NCI-H345 treated with DMSO at 0.1 percent for 48 hours (cell line): ENCODE data around the gene JADE1.

Experiments used
- DNase-seq: peaks from one replicate; lab custom pipeline; 2025; ENCODE audit not compliant: unreplicated experiment; lab: John Stamatoyannopoulos, UW

JADE1 gene

DNA sequence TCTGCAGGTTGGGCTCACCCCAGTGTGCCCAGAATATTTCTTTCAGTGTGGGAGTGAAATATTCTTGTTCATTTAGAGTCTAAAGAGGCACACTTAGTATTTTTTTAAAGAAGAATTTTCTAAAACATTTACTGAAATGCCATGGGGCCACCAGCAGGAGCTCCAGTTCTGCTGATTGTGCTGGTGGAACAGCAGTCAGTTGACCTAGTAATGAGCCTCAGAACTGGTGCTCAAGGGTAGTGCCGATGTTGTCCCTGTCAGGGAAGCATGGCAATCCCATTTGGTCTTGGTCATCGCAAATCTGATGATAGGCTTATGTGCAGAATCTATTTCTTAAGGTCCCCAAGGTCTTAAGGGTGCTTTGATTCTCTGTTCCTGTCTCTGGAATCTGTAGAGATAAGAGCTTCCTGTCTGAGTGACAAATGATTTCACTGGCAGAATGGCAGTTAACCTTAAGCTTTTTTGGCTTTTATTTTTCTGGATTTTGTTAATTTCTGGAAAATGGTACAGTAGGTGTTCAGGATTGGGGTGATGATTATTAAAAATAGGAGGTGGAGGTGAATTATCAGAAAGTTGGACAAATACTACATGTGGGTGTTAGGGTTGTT lies 31.3 kb downstream of the JADE1 start:
- DNase-seq: no peak

DNA sequence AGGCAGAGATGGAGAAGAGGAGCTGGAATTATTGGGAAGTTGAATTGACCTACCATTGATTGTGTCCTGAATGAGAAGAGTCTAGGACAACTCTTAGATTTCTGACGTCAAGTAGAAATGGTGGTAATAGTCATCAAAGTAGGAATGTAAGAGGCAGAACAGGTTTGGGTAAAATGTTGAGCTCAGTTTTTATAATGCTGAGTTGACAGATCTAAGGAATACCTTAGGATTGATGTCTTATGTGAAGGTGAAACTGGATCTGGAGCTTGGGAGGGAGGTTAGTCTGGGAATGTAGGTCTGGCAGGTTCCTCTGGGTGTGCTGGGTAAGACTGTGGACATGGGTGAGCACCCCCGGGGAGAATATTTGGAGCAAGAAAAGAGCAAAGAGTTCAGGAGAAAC lies 31.9 kb downstream of the JADE1 start:
- no peak for DNase-seq

DNA sequence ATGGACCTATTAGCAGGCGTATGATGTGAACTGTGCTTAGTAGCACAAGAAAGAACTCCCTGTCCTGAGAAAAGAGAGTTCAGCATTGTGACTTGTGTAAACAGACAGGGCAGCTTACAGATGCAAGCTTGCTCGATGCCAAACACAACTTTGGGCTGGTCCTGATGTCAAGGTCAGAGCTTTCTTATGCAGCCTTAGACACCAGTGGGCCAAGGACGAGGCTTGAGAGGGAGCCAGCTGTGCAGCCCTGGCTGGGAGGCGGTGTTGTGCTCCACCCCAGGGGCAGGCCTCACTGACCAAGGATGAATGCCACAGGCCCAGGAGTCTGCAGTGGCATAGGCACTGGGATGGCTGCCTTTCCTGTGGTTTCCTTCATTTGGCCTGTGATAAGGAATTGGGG lies 35.4 kb downstream of the JADE1 start:
- no peak for DNase-seq

DNA sequence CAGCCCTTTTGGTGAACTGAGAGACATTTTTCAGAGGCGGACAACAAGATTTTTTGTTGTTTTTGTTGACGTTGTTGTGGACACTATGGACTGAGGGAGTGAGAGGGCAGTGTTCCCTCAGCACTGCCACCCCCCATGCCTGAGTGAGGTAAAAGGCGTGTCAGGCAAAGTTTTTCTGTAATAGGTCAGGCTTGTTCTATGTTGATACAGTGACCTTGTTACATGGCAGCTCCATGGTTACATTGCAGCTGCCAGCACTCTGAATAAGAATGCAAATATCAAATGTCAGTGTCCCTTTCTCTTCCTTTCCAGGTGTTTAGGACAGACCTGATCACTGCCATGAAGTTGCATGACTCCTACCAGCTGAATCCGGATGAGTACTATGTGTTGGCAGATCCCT lies 36.6 kb downstream of the JADE1 start:
- peak; percentile 54 for DNase-seq

DNA sequence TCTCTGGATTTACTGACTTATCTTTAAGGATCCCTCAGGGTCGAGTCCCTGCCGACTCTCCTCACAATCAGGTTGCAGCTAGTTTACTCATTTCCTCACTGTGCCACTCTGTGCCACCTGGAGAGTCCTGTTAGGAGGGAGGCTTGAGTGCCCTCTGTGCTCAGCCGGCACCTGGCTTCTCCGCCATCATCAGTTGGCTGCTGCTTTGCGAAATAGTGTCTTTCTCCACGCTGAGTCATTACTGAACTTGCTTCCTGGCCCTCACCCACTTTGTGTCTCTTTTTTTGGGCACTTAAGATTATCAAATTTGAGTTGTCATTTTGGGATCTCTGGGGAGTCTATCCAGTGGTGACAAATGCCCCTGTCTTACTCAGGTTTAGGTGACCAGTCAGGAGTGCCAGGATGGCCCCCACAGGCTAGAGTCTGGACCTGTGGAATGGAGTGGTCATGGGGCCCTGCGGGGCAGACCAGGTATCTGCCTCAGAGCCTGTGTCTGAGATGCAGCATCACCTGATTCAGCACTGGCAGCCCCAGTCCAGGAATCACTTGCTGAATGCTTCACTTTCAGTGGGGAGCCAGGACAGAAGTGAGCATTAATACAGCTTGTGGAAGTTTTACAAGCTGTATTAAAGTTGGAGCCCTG lies 37.7 kb downstream of the JADE1 start:
- DNase-seq: peak; percentile 65

DNA sequence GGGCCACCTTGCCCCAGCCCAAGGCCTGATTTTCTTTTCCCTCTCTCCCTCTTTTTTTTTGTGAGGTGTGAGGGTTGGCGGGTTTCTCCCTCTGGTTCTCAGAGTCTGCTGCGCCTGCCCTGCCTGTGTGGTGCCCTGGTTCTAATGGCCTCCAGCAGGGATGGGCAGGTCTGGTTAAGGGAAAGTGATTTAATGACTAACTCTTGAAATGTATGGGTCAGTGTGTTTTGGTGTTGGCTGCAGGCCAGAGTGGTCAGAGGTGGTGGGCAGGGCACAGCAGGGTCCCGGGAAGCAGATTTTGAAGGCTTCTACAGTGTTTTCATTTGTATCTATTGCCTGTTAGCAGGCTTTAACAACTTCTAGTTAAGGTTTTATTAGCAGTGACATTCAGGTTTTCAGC lies 39.0 kb downstream of the JADE1 start:
- DNase-seq: no peak

DNA sequence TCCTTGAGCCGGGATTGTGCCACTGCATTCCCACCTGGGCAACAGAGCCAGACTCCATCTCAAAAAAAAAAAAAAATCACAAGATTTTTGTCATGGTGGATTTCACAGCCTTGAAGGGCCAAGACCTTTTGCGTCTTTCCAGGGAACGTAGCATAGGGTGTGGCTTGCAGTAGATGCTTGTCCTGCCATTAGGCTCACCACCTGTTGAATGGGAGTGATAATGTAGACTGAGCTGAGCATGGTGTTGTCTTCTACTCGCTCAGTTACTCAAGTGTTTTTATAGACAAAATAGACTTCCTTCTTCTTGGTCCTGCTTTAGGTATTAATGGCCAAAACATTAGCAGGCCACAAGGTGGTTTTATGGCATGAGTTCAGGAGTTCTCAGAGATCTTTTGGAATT lies 40.8 kb downstream of the JADE1 start:
- no peak for DNase-seq

DNA sequence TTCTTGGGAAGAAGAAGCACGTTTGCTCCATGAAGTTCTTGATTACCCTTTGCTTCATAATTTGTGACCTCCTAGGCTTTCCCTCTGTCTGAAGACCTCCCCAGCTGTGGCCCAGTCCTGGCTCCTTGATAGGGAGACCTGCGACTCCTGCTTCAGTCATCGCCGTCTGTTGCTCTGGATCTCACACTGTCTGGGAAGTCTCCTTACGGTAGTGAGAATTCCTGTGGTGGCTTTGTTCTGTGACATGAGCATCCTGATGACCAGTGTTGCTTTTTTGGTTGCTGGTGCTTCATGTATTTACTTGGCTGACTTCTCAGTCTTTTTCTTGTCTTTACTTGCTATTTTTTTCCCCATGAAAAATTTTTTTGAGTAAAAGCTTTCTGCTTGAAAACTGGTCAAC lies 44.2 kb downstream of the JADE1 start:
- no peak for DNase-seq

DNA sequence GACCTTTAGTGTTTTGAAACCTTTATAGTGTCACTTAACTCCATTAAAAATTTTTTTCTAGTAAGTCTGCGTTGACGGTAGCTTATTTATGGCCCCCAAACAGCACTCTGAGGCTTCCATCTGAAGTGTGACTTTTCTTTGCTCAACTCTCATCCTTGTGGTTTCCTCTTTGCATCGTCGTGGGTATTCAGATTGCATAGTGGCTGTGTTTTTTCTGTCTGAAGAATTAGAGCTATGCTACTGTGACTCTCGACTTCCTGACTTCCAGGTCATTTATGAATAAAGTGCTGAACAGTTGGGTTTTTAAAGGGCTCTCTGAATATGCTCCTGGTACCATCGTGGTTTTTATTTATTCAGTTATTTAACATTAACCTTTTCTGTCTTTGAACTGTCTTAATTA lies 44.9 kb downstream of the JADE1 start:
- no peak for DNase-seq

DNA sequence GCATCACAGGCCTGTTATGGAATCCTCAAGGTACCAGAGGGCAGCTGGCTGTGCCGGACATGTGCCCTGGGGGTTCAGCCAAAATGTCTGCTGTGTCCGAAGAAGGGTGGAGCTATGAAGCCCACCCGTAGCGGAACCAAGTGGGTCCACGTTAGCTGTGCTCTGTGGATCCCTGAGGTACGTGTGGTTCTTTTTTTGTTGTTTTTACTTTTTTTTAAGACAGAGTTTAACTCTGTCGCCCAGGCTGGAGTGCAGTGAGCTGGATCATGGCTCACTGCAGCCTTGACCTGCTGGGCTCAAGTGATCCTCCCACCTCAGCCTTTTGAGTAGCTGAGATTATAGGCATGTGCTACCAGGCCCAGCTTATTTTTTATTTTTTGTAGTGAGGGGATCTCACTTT lies 46.1 kb downstream of the JADE1 start:
- no peak for DNase-seq

DNA sequence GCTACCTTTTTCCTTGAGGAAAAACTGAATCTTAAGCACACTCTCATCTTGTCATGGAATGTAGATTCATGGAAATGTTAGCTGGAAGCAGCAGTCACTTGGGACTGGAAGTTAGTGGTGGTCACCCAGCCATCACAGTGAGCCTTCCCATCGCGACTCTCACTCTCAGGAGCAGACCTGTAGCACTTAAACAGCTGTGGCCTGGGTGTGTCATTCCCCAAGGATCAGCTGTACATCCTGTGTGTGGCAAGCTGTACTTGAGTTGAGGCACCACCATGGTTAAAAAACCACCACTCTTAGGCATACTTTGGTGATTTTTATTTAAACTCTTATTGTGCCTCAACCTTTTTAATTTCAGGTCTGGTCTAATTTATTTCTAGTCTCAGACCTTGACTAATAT lies 46.7 kb downstream of the JADE1 start:
- no peak for DNase-seq

DNA sequence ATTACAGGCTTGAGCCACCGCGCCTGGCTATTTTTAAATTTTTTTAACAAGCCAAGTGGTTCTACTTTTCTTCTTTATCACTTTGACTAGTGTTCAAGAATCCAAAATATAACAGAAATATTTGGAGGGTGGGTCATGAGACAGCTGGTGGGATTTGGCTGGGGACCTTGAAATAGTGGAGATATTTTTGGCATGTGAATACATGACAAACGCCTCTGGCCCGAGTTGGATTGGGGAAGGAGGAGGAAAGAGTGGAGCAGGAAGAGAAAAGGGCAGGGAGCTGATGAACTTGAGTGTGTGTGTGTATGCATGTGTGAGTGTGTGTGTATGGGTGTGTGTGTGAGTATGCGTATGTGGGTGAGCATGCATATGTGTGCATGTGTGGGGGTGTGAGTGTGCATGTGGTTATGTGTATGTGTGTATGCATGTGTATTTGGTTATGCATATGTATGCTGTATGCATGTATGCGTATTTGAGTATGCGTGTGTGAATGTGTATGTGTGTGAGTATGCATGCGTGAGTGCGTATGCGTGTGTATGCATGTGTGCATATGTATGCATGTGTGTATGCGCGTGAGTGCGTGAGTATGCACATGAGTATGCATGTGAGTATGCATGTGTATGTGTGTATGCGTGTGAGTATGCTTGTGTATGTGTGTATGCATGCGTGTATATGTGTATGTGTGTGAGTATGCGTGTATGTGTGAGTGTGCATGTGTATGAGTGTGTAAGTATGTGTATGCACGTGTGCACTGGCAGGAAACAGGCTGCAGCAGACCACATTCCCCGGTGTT lies 49.6 kb downstream of the JADE1 start:
- DNase-seq: no peak

DNA sequence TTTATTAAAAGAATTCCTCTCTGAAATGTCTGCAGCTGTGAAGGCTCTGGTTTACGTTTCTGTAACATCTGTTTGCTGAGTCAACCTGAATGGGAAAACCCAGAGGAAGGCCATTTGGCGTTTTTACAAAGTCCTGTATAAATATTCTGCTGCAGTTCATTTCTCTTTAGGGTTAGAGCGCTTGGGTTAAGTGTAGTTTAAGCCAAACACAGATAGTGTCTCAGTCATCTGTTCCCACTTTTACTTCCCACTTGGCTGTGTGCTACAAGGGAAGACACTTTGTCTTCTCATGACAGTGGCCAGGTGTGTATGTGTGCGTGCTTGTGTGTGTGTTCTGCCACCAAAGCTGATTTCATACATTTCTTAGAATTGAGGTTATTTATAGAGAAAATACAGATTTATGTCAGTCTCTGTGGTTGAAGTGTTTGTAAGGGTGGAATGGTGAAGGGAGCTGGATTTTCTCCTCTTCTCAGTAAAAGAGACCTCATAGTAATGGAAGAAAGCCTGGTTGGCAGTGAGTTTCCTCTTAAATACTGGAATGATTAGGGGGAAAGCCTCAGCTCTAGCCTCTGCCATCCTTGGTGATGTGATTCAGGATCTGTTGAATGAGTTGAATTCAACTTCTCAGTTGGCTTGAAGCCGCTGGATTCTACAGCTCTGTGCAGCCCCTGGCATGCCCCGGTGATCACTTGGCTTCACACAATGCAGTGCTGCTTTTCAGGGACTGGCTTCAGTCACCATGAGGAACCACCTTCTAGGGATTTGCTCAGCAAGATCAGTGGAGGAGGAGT lies 50.6 kb downstream of the JADE1 start:
- DNase-seq: no peak

DNA sequence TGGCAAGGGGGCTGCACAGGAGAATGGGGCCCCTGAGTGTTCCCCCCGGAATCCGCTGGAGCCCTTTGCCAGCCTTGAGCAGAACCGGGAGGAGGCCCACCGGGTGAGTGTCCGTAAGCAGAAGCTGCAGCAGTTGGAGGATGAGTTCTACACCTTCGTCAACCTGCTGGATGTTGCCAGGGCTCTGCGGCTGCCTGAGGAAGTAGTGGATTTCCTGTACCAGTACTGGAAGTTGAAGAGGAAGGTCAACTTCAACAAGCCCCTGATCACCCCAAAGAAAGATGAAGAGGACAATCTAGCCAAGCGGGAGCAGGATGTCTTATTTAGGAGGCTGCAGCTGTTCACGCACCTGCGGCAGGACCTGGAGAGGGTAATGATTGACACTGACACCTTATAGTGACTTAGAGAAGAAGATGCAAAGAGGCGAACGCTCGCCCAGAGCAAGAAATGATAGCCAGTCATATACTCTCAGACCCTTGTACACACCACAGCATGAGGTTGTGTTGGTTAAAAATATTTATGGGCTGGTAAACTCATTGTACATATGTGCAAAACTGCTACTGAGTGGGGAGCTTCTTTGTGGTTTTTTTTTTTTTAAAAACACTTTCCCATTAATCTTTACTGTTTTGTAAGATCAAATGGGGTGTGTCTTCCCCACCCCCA lies 52.5 kb downstream of the JADE1 start:
- DNase-seq: no peak

DNA sequence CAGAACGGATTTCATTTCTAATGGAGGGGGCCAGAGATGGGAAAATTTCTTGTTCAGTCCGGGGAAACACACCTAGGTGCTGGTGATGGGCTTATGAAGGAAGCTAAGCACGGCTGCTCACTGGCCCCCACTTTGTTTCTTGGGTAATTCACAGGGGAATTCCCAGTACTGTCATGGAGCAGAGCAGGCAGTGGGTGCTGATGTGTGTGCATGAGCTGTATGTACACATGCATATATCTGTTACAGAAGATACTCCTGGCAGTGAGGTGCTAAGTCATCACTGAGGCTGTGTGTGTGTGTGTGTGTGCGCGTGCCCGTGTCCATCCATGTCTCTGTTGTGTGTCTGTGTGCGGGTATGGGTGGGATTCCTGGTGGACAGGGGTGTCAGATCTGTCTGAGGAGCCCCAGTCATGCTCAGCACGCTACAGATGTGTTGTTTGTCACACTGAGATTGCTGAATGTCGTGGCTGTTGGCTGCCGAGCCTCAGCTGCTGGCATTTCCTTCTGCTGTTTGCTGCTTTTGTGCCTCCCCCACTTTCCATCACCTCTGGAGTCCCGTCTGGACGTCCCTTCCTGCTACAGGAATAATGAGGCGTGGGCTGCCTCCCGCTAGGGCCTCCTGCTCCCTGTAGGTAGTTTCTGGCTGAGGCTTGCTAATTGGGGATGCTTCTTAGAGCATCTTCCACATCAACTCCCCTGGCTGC lies 53.3 kb downstream of the JADE1 start:
- no peak for DNase-seq

DNA sequence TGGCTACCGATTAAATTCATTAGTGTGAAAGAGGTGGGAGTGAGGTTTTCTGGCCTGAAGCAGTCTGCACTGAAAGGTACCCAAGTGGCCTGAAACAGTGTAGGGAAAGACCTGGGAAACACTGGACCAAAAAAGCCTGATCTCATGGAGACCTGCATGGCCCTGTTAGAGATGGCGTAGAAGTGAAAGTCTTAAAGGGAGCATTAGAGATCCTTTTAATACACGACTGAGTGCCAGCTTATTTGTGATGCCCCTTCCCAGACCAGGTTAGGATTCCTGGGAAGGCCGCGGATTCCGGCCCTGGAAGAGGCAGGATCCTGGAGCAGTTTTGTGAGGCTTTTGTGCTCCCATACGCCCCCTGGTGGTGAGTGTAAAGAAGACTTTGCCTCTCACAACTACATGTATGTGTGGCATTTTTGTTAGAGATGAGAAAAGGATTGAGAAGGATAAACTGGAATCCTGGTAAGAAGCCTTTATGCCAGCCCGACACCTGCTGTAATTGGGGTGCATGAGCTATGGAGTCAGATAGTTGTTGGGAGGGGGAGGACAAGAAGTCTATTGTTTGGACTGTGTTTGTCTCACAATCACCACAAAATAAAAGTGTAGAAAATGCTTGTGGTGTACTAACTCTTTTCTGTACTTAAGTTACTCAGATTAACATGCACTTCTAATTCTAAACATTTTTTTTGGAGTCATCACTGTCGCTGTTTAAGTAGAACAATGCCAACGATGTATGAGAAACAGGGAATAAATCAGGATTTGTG lies 54.0 kb downstream of the JADE1 start:
- peak; percentile 21 for DNase-seq

DNA sequence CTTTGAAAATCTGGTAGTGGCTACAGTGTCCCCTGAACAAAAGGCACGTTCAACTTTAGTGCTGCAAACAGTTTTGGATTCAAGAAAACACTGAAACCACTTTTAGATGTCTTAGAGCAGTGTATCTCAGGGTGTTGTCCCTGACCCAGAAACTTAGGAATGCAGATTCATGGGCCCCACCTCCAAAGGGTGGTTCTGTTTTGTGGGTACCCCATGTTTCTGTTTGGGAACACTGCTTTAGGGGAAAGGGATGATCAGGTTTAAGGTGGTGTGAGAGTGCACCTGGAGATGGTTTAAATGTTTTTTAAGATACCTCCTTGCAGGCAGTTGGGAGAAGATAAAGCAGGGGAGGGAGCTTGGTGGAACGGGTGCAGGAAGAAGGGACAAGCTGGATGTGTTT lies 55.6 kb downstream of the JADE1 start:
- no peak for DNase-seq

DNA sequence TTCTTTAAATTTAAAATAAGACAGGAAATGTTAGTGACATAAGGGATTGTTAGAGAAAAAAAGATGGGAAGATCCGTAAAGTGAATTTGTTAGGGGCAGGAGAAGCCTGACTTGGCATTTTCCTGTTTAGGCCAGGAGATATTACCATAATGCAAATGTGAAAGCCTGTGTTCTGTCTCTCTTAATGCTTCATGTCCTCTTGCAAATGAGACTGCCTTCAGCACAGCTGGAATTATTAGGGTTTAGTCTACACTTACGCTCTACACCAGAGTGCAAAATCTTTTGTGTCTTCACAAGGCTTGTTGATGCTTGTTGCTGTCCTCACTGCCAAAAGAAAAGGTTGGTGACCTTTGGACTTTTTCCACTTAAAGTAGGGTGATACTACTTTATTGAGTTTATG lies 56.8 kb downstream of the JADE1 start:
- DNase-seq: no peak

DNA sequence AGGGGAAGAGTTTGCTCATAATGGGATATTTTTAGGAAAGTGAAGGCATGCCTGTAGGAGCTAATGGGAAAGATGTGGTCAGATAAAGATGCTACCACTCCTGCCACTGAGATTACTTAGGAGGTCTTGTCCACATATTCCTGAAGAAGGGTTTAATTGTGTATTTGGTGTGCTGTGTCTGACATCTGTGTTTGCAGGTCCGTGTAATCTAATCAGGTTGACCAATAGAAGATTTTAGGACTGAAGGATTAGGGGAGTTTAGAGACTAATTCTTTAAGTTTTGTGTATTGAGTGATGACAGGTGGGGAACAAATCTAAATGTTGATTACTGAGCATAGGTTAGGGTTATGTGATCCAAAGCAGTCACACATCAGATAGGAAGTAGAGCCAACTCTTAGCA lies 57.2 kb downstream of the JADE1 start:
- DNase-seq: no peak

DNA sequence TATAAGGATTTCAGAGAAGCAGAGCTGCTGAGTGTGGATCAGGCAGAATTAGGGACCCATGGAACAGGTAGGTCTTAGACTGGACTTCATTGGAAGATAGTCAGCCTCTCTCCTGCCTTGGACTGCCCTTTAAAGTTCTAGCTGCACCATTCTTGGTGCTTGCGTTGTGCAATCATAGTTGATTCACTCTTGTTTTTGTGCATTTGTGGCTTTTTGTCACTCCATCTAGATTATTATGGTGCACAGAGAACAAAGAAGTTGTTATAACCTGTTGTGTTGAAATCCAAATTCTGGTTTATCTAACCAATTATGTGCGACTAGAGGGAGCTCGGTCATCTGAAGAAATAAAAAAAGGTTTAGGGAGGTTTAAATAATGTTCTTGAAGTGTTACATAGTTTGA lies 59.3 kb downstream of the JADE1 start:
- DNase-seq: no peak
